ENCODE measurements around the gene FAM184A.

DNA sequence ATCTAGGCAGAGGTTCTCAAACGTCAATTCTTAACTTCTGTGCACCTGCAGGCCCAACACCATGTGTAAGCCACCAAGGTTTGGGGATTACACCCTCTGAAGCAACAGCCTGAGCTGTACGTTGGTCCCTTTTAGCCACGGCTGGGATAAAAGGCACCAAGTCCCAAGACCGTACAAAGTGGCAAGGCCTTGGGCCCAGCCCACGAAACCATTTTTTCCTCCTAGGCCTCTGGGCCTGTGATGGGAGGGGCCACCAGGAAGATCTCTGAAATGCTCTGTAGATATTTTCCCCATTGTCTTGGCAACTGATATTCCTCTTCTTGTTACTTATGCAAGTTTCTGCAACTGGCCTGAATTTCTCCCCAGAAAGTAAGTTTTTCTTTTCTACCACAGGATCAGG is 4.5 kb upstream of the FAM184A start:
- TF ChIP-seq EZH2 (IDR thresholded peaks at IDR 0.05): no peak
- TF ChIP-seq CTCF (IDR thresholded peaks at IDR 0.05): no peak
- no peak for TF ChIP-seq EZH2phosphoT487 (IDR thresholded peaks at IDR 0.05)

All from neural progenitor cell (in vitro differentiated cells).